NCI-H226 (cell line): Measurements from ENCODE around the gene SRGAP2C.
A peak's percentile ranks its signal among the peaks of the same experiment; 100 is the strongest.
"Not testable (repeated sequence)": the region's sequence is repeated elsewhere in the genome, so short reads cannot be mapped to it uniquely, and the experiment has no call there.

Experiments
- DNase-seq: peaks from one replicate; pipeline ENCODE4 v3.0.0-alpha.2; 2015

Gene SRGAP2C

GRCh38 chr1:121184290-121185127 is at the start of gene SRGAP2C, which contains the start of gene FAM72B:
Gene SRGAP2C (plus strand): TSS chr1:121184975. CDS start chr1:121187447, 2,472 bp downstream.
Gene FAM72B (minus strand): TSS chr1:121184340. CDS start chr1:121183489, 851 bp downstream.
- peak; percentile 99 for DNase-seq

- DNase-seq, result not testable (repeated sequence)
These were observed 44.4 kb upstream of the SRGAP2C start for GRCh38 chr1:121140393-121140792.

- not testable (repeated sequence) for DNase-seq
These were observed 36.1 kb upstream of the SRGAP2C start for GRCh38 chr1:121148489-121149190.

GRCh38 chr1:121151294-121151693 is 33.5 kb upstream of the SRGAP2C start:
- not testable (repeated sequence) for DNase-seq

- not testable (repeated sequence) for DNase-seq
These were observed 32.0 kb upstream of the SRGAP2C start for GRCh38 chr1:121152788-121153187.

- DNase-seq, result not testable (repeated sequence)
These were observed 30.0 kb upstream of the SRGAP2C start for GRCh38 chr1:121154811-121155210.

GRCh38 chr1:121155671-121156358 is 29.0 kb upstream of the SRGAP2C start:
- DNase-seq, result peak; percentile 25

- not testable (repeated sequence) for DNase-seq
These were observed 27.7 kb upstream of the SRGAP2C start for GRCh38 chr1:121156958-121157603.

GRCh38 chr1:121157609-121158008 is 27.2 kb upstream of the SRGAP2C start:
- not testable (repeated sequence) for DNase-seq

- DNase-seq, result peak; percentile 1
These were observed 24.7 kb upstream of the SRGAP2C start for GRCh38 chr1:121160118-121160517.

- not testable (repeated sequence) for DNase-seq
These were observed 23.4 kb upstream of the SRGAP2C start for GRCh38 chr1:121161199-121161901.

- peak; percentile 48 for DNase-seq
These were observed 20.7 kb upstream of the SRGAP2C start for GRCh38 chr1:121163850-121164757.

- DNase-seq, result peak; percentile 19
These were observed 19.5 kb upstream of the SRGAP2C start for GRCh38 chr1:121165296-121165695.

GRCh38 chr1:121167225-121167738 is 17.5 kb upstream of the SRGAP2C start:
- not testable (repeated sequence) for DNase-seq

GRCh38 chr1:121168152-121168668 is 16.6 kb upstream of the SRGAP2C start:
- DNase-seq, result not testable (repeated sequence)

- DNase-seq, result not testable (repeated sequence)
These were observed 8.1 kb upstream of the SRGAP2C start for GRCh38 chr1:121176649-121177048.

- not testable (repeated sequence) for DNase-seq
These were observed 6.6 kb upstream of the SRGAP2C start for GRCh38 chr1:121178197-121178596.

- DNase-seq, result peak; percentile 13
These were observed 908 bp upstream of the SRGAP2C start for GRCh38 chr1:121183867-121184266.

GRCh38 chr1:121185140-121185708 is 449 bp downstream of the SRGAP2C start:
- not testable (repeated sequence) for DNase-seq

GRCh38 chr1:121186191-121186590 is 1.4 kb downstream of the SRGAP2C start:
- DNase-seq, result not testable (repeated sequence)
